AG09309 (cell line): ENCODE data around the gene MALT1.

Source experiments
- DNase-seq: peaks from one replicate; pipeline ENCODE4 v3.0.0-alpha.2; 2010; ENCODE audit warnings: low read depth
- H3K4me3 ChIP-seq: 2 replicates; pipeline ENCODE4 v1.5.1; 2011; ENCODE audit warnings: mild to moderate bottlenecking, low read depth, low read length, moderate library complexity; ENCODE audit not compliant: control insufficient read depth
- TF ChIP-seq, protein P1 (sequence below): IDR thresholded peaks from 2 replicates; pipeline ENCODE4 v1.5.1; 2011; ENCODE audit warnings: mild to moderate bottlenecking, low read depth, low read length, inconsistent platforms; ENCODE audit not compliant: insufficient read depth, control insufficient read depth; ENCODE audit errors: missing control alignments

MALT1 gene, protein sequence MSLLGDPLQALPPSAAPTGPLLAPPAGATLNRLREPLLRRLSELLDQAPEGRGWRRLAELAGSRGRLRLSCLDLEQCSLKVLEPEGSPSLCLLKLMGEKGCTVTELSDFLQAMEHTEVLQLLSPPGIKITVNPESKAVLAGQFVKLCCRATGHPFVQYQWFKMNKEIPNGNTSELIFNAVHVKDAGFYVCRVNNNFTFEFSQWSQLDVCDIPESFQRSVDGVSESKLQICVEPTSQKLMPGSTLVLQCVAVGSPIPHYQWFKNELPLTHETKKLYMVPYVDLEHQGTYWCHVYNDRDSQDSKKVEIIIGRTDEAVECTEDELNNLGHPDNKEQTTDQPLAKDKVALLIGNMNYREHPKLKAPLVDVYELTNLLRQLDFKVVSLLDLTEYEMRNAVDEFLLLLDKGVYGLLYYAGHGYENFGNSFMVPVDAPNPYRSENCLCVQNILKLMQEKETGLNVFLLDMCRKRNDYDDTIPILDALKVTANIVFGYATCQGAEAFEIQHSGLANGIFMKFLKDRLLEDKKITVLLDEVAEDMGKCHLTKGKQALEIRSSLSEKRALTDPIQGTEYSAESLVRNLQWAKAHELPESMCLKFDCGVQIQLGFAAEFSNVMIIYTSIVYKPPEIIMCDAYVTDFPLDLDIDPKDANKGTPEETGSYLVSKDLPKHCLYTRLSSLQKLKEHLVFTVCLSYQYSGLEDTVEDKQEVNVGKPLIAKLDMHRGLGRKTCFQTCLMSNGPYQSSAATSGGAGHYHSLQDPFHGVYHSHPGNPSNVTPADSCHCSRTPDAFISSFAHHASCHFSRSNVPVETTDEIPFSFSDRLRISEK

GRCh38 chr18:58671111-58671631 is at the start of gene MALT1:
TSS of gene MALT1 (plus strand) at chr18:58671465. CDS start at chr18:58671644, 179 bp downstream.
- DNase-seq, result peak; percentile 57
- H3K4me3 ChIP-seq, result peak within 1 kb of the TSS; percentile 73
- TF ChIP-seq, protein P1, sequence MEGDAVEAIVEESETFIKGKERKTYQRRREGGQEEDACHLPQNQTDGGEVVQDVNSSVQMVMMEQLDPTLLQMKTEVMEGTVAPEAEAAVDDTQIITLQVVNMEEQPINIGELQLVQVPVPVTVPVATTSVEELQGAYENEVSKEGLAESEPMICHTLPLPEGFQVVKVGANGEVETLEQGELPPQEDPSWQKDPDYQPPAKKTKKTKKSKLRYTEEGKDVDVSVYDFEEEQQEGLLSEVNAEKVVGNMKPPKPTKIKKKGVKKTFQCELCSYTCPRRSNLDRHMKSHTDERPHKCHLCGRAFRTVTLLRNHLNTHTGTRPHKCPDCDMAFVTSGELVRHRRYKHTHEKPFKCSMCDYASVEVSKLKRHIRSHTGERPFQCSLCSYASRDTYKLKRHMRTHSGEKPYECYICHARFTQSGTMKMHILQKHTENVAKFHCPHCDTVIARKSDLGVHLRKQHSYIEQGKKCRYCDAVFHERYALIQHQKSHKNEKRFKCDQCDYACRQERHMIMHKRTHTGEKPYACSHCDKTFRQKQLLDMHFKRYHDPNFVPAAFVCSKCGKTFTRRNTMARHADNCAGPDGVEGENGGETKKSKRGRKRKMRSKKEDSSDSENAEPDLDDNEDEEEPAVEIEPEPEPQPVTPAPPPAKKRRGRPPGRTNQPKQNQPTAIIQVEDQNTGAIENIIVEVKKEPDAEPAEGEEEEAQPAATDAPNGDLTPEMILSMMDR, result no peak

GRCh38 chr18:58624011-58624410 is 47.3 kb upstream of the MALT1 start:
- DNase-seq, result peak; percentile 74
- TF ChIP-seq, protein P1, result no peak
- H3K4me3 ChIP-seq, result no peak overlapping the region

GRCh38 chr18:58625839-58626238 is 45.4 kb upstream of the MALT1 start:
- H3K4me3 ChIP-seq, result no peak overlapping the region
- TF ChIP-seq, protein P1, result no peak
- no peak for DNase-seq

GRCh38 chr18:58630071-58630470 is 41.2 kb upstream of the MALT1 start:
- no peak overlapping the region for H3K4me3 ChIP-seq
- TF ChIP-seq, protein P1, result no peak
- DNase-seq, result no peak

DNA sequence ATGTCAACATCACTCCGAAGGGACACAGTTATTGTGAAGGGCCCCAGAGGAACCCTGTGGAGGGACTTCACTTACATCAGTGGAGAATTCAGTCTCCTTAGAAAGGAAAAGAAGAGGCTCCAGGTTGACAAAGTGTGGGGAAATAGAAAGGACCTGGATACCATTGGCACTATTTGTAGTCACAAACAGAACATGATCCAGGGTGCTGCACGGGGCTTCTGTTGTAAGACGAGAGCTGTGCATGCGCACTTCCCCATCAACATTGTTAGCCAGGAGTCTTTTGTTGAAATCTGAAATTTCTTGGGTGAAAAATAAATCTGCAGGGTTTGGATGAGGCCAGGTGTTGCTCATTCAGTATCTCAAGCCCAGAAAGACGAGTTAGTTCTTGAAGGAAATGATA is 40.0 kb upstream of the MALT1 start:
- DNase-seq, result no peak
- no peak overlapping the region for H3K4me3 ChIP-seq
- TF ChIP-seq, protein P1, result no peak

DNA sequence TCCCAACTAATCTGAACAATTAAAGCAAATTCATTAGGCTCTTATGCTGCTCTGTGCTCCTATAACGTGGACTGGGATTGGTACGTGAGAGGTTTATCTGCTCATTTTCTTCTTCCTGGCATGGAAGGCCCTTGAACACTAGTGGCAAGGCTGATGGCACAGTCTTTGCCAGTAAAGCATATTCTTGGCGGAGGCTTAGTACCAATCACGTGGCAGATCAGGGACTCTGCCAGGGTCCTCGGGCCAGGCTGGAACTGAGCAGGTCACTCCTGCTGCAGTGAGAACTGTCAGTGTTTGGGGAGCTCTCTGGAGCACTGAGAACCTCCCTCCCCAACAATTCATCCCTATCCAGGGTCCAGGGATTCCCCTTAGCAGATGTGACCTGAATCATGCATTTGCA is 38.7 kb upstream of the MALT1 start:
- H3K4me3 ChIP-seq, result no peak overlapping the region
- TF ChIP-seq, protein P1, result no peak
- no peak for DNase-seq
